Right cardiac atrium (tissue), 5 donors: ENCODE measurements around the gene MEG3. TPM values are rescaled to one million over a fixed set of nuclear protein-coding genes. Genes with fewer than 3 reads are reported as not detected.

ENCODE experiments used
- ATAC-seq, 2 donors: fragments of 200-7000 bp; cut with Tn5 transposase; one replicate each; pipeline versions ENCODE4 v1.8.0 to v1.9.1; 2020; ENCODE audit warnings: moderate library complexity in 2 of 2, mild to moderate bottlenecking in 1 of 2
- DNase-seq, 3 donors: peaks; one replicate each; pipeline ENCODE4 v3.0.0-alpha.2; 2020
- H3K27ac ChIP-seq: one replicate; pipeline ENCODE4 v1.5.1; 2013; ENCODE audit warnings: mild to moderate bottlenecking, low read length, control low read depth, moderate library complexity
- H3K27me3 ChIP-seq: one replicate; pipeline ENCODE4 v1.6.1; 2013; ENCODE audit not compliant: control insufficient read depth, insufficient read depth
- H3K4me1 ChIP-seq: one replicate; pipeline ENCODE4 v1.6.1; 2013; ENCODE audit warnings: low read length; ENCODE audit not compliant: control insufficient read depth, insufficient read depth
- H3K4me3 ChIP-seq: one replicate; pipeline ENCODE4 v1.5.1; 2013; ENCODE audit warnings: low read length, control low read depth
- H3K9me3 ChIP-seq: one replicate; pipeline ENCODE4 v1.6.1; 2013; ENCODE audit warnings: low read length; ENCODE audit not compliant: control insufficient read depth
- WGBS: extraction: QIAGEN DNeasy Blood & Tissue Kit; methylation state at CpG from one replicate; pipeline ENCODE4 v1.1.7; 2013; 5-methylcytosine and 5-hydroxymethylcytosine counted together
- intact Hi-C, 4 donors: fragments of 100-400 bp; cut with DNase I; formaldehyde crosslinking; loops; one replicate each; pipeline versions ENCODE4 v1.11.0 to v1.14.0; 2022 to 2023
- microRNA-seq, 2 donors: library from miRNA; unstranded; fragments of <30 nt; microRNA quantifications; one replicate each; pipeline ENCODE4 v1.2.0, GENCODE V29; 2020 to 2021
- polyA plus RNA-seq: library from polyadenylated mRNA; stranded (reverse); fragments of 200-250 nt; gene quantifications from one replicate; pipeline ENCODE4 v1.2.3, GENCODE V29; 2013
- total RNA-seq, 4 donors: library from RNA; stranded (reverse); fragmentation: NEBNext Ultra II Directional; extraction: Animal tissue kit (Norgen Biotek cat#: 25700); gene quantifications; one replicate each; pipeline ENCODE4 v1.2.1, GENCODE V29; 2021
- donor health status: healthy with polysubstance abuse.
- donor health status: DM: no; HTN: yes; CAD: no.
- donor health status: DM: no; HTN: no; CAD: no.
- donor health status: DM: no; HTN: yes; CAD: no; lungs with severe emphysema.
- donor health status: DM: yes; HTN: yes; CAD: no.

MEG3 gene
- total and polyA plus RNA-seq, 5 donors, result 10.4 to 35.3 (median 25.7) TPM

GRCh38 chr14:100903672-100904185 is 77.8 kb downstream of the MEG3 start, which contains the start of gene RTL1:
Gene RTL1 (minus strand): TSS chr14:100903722. CDS start chr14:100884788, 18,934 bp downstream.
- intact Hi-C loops, result no loop called here
- Histone ChIP-seq H3K9me3 (no peaks in the 10 kb centered on the region), H3K27me3 (no peaks in the 10 kb centered on the region), H3K27ac (no peak within 1 kb of the TSS), H3K4me3 (no peak within 1 kb of the TSS), H3K4me1 (peaks cover 2% of the 10 kb centered on the region)
- WGBS, result 65% methylated on average over 12 of the region's 12 CpGs
- DNase-seq (no peak), ATAC-seq (no peak)

- H3K4me1 ChIP-seq, result no peaks in the 10 kb centered on the region
- H3K27ac ChIP-seq, result no peak overlapping the region
- no peaks in the 10 kb centered on the region for H3K27me3 ChIP-seq
- DNase-seq (peak in 2 of 3 donors; percentile 72 to 75), ATAC-seq (peak; percentile 27 to 52)
- H3K4me3 ChIP-seq, result no peak overlapping the region
- no peaks in the 10 kb centered on the region for H3K9me3 ChIP-seq
- intact Hi-C loops, result no loop called here
- 19% methylated on average over 45 of the region's 45 CpGs for WGBS
Measured at GRCh38 chr14:100904307-100905087, 78.6 kb downstream of the MEG3 start.

- H3K27ac ChIP-seq, result no peak overlapping the region
- intact Hi-C loops, result no loop called here
- DNase-seq (no peak), ATAC-seq (no peak)
- H3K4me3 ChIP-seq, result no peak overlapping the region
- 49% methylated on average over 12 of the region's 12 CpGs for WGBS
- no peaks in the 10 kb centered on the region for H3K4me1 ChIP-seq
- no peaks in the 10 kb centered on the region for H3K27me3 ChIP-seq
- no peaks in the 10 kb centered on the region for H3K9me3 ChIP-seq
Measured at GRCh38 chr14:100905166-100905565, 79.2 kb downstream of the MEG3 start.

DNA sequence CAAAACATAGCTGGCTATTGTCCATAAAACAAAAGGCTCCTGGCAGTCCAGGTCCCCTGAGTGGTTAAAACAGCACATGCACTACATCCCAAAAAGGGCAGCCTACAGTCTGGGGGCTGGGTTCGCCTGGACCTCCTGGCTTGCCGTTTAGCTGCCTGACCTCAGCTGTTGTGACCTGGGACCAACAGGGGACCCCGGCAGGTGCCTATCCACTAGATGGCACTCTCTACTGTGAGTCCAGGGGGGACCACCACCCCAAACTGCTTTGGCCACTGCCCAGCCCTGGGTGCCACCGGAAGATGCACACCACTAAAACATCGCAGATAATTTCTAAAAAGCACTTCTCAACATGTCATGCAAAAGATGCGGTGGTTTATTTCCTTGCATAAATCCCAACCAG is 80.5 kb downstream of the MEG3 start:
- no peak overlapping the region for H3K4me3 ChIP-seq
- H3K9me3 ChIP-seq, result no peaks in the 10 kb centered on the region
- WGBS, result 59% methylated on average over 6 of the region's 6 CpGs
- ATAC-seq, result no peak
- H3K27me3 ChIP-seq, result no peaks in the 10 kb centered on the region
- no peak for DNase-seq
- no peak overlapping the region for H3K27ac ChIP-seq
- intact Hi-C loops, result no loop called here
- H3K4me1 ChIP-seq, result no peaks in the 10 kb centered on the region

GRCh38 chr14:100907240-100907639 is 81.3 kb downstream of the MEG3 start:
- H3K27me3 ChIP-seq, result no peaks in the 10 kb centered on the region
- no peaks in the 10 kb centered on the region for H3K9me3 ChIP-seq
- no peak for ATAC-seq
- DNase-seq, result no peak
- WGBS, result 84% methylated on average over 8 of the region's 8 CpGs
- H3K4me1 ChIP-seq, result no peaks in the 10 kb centered on the region
- H3K4me3 ChIP-seq, result no peak overlapping the region
- intact Hi-C loops, result no loop called here
- no peak overlapping the region for H3K27ac ChIP-seq

DNA sequence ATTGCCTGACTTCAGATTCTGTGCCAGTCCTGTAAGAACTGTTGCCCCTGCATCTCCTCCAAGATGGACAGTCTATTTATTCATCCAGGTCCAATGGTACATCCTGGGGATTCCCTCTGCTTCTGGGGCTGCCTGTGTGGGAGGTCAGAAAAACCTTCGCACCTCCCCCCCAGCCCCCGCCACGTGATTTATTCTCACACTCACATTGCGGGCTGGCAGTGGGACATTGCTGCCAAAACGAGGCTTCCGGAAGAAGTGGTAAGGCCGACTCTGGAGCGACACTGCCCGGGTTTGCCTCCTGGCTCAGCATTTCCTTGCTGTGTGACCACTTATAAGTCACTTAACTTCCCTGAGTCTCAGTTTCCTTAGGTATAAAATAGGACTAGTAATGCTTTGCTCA is 83.5 kb downstream of the MEG3 start:
- no peaks in the 10 kb centered on the region for H3K4me1 ChIP-seq
- no peak overlapping the region for H3K4me3 ChIP-seq
- intact Hi-C loops, result no loop called here
- no peaks in the 10 kb centered on the region for H3K27me3 ChIP-seq
- H3K27ac ChIP-seq, result no peak overlapping the region
- ATAC-seq (no peak), DNase-seq (no peak)
- WGBS, result 83% methylated on average over 9 of the region's 9 CpGs
- no peaks in the 10 kb centered on the region for H3K9me3 ChIP-seq

Small RNA genes lying within 50 kb of the gene (microRNA-seq; reads per million reads assigned to microRNA genes)
- 265 to 315 reads per million in 2 donors for gene MIR127
- 4.2 to 21.4 reads per million in 2 donors for gene MIR136
- gene MIR2392, result 0 reads per million in 2 donors
- 49.6 to 376 reads per million in 2 donors for gene MIR337
- 10.1 to 10.2 reads per million in 2 donors for gene MIR431
- 13.4 to 16.8 reads per million in 2 donors for gene MIR432
- gene MIR433, result 17.7 to 28.6 reads per million in 2 donors
- 87.8 to 87.9 reads per million in 2 donors for gene MIR493
- 0 to 0.42 reads per million in 2 donors for gene MIR665

Other genes starting within 250 kb of the MEG3 start
- 1 to 10 TPM; 1.4 to 2.7 (median 2.0) TPM for gene BEGAIN, start 238.7 kb upstream of the MEG3 start, total RNA-seq
- gene BEGAIN, start 238.7 kb upstream of the MEG3 start, polyA plus RNA-seq, result 1.4 TPM
- not detected for gene DLK1, start 99.2 kb upstream of the MEG3 start, total RNA-seq
- gene DLK1, start 99.2 kb upstream of the MEG3 start, polyA plus RNA-seq, result 0.07 TPM
- gene RTL1, start 77.6 kb downstream of the MEG3 start, total RNA-seq, result not detected
- 0.05 TPM for gene RTL1, start 77.6 kb downstream of the MEG3 start, polyA plus RNA-seq